Measurements from ENCODE around the gene DCLRE1B. TPM values are rescaled to one million over a fixed set of nuclear protein-coding genes. Genes with fewer than 3 reads are reported as not detected.

DCLRE1B gene
- total RNA-seq, 1 donor from 2014 or later = 7.8 TPM

DNA sequence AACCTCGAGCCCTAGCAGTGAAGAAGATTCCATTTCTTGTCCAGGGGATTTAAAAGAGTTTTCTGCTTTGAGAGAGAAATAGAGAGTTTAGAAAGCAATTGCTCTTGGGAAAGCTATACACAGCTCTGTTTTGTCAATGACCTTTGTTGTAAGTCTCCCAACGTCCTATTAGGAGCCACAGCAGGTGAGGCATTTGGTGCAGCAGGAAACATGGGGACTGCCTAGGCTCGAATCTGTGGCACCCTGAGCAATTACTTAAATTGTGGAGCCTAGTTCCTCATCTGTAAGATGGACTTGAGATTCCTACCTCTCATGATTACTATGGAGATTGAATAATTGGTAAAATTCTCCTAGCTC, 8.2 kb downstream of the DCLRE1B start:
- Histone ChIP-seq H4K20me1 (ENCODE audit: insufficient read depth, low read length) (no peaks in the 10 kb centered on the region), H3K79me2 (ENCODE audit: insufficient read depth, low read length) (no peaks in the 10 kb centered on the region), H3K9ac (ENCODE audit: low read length) (no peak overlapping the region), H3K27ac (ENCODE audit: low read depth, low read length) (no peak overlapping the region), H3K4me1 (ENCODE audit: insufficient read depth, low read length) (peaks cover 3% of the 10 kb centered on the region), H3K4me2 (ENCODE audit: low read length) (peak overlapping the region; percentile 32), H3K4me3 (ENCODE audit: insufficient read depth, low read depth, low read length) (no peak overlapping the region), H3K27me3 (ENCODE audit: insufficient read depth, low read length) (no peaks in the 10 kb centered on the region), H3K36me3 (ENCODE audit: insufficient read depth, low read length) (peaks cover 26% of the 10 kb centered on the region), H2AFZ (ENCODE audit: low read depth, low read length) (no peak overlapping the region), H3K9me3 (ENCODE audit: insufficient read depth, low read depth, low read length) (no peaks in the 10 kb centered on the region)
- no peak for DNase-seq (ENCODE audit: low read depth)
- Mint-ChIP-seq H3K27me3 (ENCODE audit: low read depth, unreplicated experiment) (peaks cover 3% of the 10 kb centered on the region), H3K4me3 (ENCODE audit: unreplicated experiment) (no peak overlapping the region), H3K27ac (ENCODE audit: unreplicated experiment) (peak overlapping the region; percentile 75), H3K36me3 (ENCODE audit: low read depth, unreplicated experiment) (peaks cover 12% of the 10 kb centered on the region), H3K4me1 (ENCODE audit: low read depth, unreplicated experiment) (peaks cover 10% of the 10 kb centered on the region), H3K9me3 (ENCODE audit: unreplicated experiment) (no peaks in the 10 kb centered on the region)
- TF ChIP-seq EZH2 (IDR thresholded peaks at IDR 0.05; ENCODE audit: insufficient read depth, low read length) = no peak
- TF ChIP-seq, protein P1, sequence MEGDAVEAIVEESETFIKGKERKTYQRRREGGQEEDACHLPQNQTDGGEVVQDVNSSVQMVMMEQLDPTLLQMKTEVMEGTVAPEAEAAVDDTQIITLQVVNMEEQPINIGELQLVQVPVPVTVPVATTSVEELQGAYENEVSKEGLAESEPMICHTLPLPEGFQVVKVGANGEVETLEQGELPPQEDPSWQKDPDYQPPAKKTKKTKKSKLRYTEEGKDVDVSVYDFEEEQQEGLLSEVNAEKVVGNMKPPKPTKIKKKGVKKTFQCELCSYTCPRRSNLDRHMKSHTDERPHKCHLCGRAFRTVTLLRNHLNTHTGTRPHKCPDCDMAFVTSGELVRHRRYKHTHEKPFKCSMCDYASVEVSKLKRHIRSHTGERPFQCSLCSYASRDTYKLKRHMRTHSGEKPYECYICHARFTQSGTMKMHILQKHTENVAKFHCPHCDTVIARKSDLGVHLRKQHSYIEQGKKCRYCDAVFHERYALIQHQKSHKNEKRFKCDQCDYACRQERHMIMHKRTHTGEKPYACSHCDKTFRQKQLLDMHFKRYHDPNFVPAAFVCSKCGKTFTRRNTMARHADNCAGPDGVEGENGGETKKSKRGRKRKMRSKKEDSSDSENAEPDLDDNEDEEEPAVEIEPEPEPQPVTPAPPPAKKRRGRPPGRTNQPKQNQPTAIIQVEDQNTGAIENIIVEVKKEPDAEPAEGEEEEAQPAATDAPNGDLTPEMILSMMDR (IDR thresholded peaks at IDR 0.05; ENCODE audit: insufficient read depth, low read depth, low read length) = no peak
- FAIRE-seq = no peak

DNA sequence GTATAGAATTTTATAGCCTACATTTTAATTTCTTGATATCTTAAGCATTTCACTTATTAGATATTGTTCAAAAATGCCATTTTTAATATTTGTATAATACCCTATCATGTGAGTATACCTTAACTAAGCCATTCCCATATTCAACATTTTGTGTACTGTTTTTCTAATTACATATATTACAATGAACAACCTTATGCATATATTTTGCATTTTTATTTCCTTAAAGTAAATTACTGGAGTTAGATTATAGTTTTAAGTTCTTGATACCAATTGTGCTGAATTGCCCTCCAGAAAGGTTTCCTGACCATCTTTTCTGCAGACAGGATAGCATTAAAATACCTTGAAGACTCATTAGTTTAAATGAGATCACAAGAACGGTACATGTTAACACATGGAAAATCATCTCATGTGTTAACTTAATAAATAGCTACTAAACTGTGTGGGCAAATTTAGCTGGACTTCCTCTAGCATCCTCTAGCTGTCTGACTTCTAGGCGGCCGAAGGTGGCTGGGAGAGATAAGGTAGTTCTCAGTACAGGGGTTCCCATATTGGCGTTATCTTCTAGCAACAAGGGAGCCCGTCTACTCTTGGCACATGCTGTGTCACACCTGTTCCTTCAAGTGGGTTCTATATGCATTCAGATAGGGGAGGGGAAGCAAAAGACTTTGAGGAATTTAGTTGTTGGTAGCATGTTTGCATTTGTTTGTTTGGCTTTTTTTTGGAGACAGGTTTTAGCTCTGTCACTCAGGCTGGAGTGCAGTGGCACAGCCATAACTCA, 8.9 kb downstream of the DCLRE1B start:
- H3K27ac Mint-ChIP-seq (ENCODE audit: unreplicated experiment) = no peak overlapping the region
- Histone ChIP-seq H3K4me2 (ENCODE audit: low read length) (no peak overlapping the region), H4K20me1 (ENCODE audit: insufficient read depth, low read length) (no peaks in the 10 kb centered on the region), H3K79me2 (ENCODE audit: insufficient read depth, low read length) (no peaks in the 10 kb centered on the region), H3K36me3 (ENCODE audit: insufficient read depth, low read length) (peaks cover 23% of the 10 kb centered on the region), H2AFZ (ENCODE audit: low read depth, low read length) (no peak overlapping the region), H3K27ac (ENCODE audit: low read depth, low read length) (no peak overlapping the region), H3K9ac (ENCODE audit: low read length) (no peak overlapping the region), H3K4me3 (ENCODE audit: insufficient read depth, low read depth, low read length) (no peak overlapping the region), H3K9me3 (ENCODE audit: insufficient read depth, low read depth, low read length) (no peaks in the 10 kb centered on the region), H3K4me1 (ENCODE audit: insufficient read depth, low read length) (peaks cover 3% of the 10 kb centered on the region), H3K27me3 (ENCODE audit: insufficient read depth, low read length) (no peaks in the 10 kb centered on the region)
- no peaks in the 10 kb centered on the region for H3K9me3 Mint-ChIP-seq (ENCODE audit: unreplicated experiment)
- H3K36me3 Mint-ChIP-seq (ENCODE audit: low read depth, unreplicated experiment) = peaks cover 12% of the 10 kb centered on the region
- no peak overlapping the region for H3K4me3 Mint-ChIP-seq (ENCODE audit: unreplicated experiment)
- TF ChIP-seq, protein P1 (IDR thresholded peaks at IDR 0.05; ENCODE audit: insufficient read depth, low read depth, low read length) = no peak
- no peak for TF ChIP-seq EZH2 (IDR thresholded peaks at IDR 0.05; ENCODE audit: insufficient read depth, low read length)
- FAIRE-seq (no peak), DNase-seq (ENCODE audit: low read depth) (no peak)
- peaks cover 10% of the 10 kb centered on the region for H3K4me1 Mint-ChIP-seq (ENCODE audit: low read depth, unreplicated experiment)
- H3K27me3 Mint-ChIP-seq (ENCODE audit: low read depth, unreplicated experiment) = peaks cover 6% of the 10 kb centered on the region

DNA sequence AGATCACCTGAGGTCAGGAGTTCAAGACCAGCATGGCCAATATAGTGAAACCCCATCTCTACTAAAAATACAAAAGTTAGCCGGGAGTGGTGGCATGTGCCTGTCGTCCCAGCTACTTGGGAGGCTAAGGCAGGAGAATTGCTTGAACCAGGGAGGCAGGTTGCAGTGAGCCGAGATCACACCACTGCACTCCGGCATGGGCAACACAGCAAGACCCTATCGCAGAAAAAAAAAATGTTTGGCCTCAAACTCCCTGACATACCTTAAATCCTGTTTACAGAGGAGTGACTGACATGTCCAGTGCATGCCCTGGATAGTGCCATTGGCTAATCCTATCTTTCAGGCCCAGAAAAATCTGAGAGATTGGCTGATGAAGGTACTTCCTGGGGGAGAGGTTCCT, 11.8 kb downstream of the DCLRE1B start:
- H3K27ac ChIP-seq (ENCODE audit: low read depth, low read length) = no peak overlapping the region
- DNase-seq (ENCODE audit: low read depth) (no peak), FAIRE-seq (no peak)
- Mint-ChIP-seq H3K4me1 (ENCODE audit: low read depth, unreplicated experiment) (peaks cover 10% of the 10 kb centered on the region), H3K36me3 (ENCODE audit: low read depth, unreplicated experiment) (peaks cover under 1% of the 10 kb centered on the region), H3K4me3 (ENCODE audit: unreplicated experiment) (no peak overlapping the region), H3K27ac (ENCODE audit: unreplicated experiment) (no peak overlapping the region), H3K27me3 (ENCODE audit: low read depth, unreplicated experiment) (peaks cover 6% of the 10 kb centered on the region), H3K9me3 (ENCODE audit: unreplicated experiment) (no peaks in the 10 kb centered on the region)
- no peak for TF ChIP-seq EZH2 (IDR thresholded peaks at IDR 0.05; ENCODE audit: insufficient read depth, low read length)
- TF ChIP-seq, protein P1 (IDR thresholded peaks at IDR 0.05; ENCODE audit: insufficient read depth, low read depth, low read length) = no peak
- no peak overlapping the region for H3K4me3 ChIP-seq (ENCODE audit: insufficient read depth, low read depth, low read length)
- H2AFZ ChIP-seq (ENCODE audit: low read depth, low read length) = no peak overlapping the region
- H3K4me2 ChIP-seq (ENCODE audit: low read length) = no peak overlapping the region
- H3K27me3 ChIP-seq (ENCODE audit: insufficient read depth, low read length) = no peaks in the 10 kb centered on the region
- no peak overlapping the region for H3K9ac ChIP-seq (ENCODE audit: low read length)
- H3K4me1 ChIP-seq (ENCODE audit: insufficient read depth, low read length) = peaks cover 3% of the 10 kb centered on the region
- no peaks in the 10 kb centered on the region for H4K20me1 ChIP-seq (ENCODE audit: insufficient read depth, low read length)
- no peaks in the 10 kb centered on the region for H3K9me3 ChIP-seq (ENCODE audit: insufficient read depth, low read depth, low read length)
- peaks cover 5% of the 10 kb centered on the region for H3K36me3 ChIP-seq (ENCODE audit: insufficient read depth, low read length)
- no peaks in the 10 kb centered on the region for H3K79me2 ChIP-seq (ENCODE audit: insufficient read depth, low read length)

Measured in astrocyte (in vitro differentiated cells and primary cell).